Ecto neural progenitor cell (in vitro differentiated cells): ENCODE data around the gene COPS6.
A peak's percentile ranks its signal among the peaks of the same experiment; 100 is the strongest.

Experiments
- DNase-seq: peaks from one replicate; pipeline ENCODE4 v3.0.0-alpha.2; 2018; ENCODE audit warnings: low spot score

Gene COPS6

DNA sequence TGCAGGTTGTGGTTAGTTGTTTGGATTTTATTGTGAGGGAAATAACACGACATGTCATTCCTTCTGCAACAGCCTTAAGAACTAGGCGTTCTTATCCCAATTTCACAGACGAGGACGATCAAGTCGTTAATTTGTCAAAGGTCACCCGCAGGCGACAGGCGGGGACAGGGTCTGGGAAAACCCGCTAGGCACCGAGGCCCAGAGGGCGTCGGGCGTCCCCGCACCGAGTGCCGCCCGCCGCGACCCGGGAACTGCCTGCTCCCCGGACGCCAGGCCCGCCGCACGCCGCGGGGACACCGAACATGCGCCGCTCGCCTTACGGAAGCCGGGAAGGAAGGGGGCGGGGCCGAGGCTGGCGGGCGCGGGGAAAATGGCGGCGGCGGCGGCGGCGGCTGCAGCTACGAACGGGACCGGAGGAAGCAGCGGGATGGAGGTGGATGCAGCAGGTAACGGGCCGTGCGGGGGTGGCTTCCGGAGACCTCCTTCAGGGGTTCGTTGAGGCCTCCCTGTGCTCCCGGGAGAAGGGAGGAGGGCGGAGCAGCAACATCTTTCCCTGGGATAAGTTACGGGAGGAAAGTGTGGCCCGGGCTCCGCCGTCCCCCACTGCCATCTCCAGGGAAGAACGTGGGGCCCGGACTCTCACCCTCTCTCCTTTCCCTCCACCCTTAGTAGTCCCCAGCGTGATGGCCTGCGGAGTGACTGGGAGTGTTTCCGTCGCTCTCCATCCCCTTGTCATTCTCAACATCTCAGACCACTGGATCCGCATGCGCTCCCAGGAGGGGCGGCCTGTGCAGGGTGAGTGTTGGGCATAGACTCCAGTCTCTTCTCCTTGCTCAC, at the start of gene COPS6:
TSS of gene COPS6 (plus strand) at position 349 of the 837 bp plus-strand sequence. CDS start at position 371, 22 bp downstream.
- peak; percentile 92 for DNase-seq

DNA sequence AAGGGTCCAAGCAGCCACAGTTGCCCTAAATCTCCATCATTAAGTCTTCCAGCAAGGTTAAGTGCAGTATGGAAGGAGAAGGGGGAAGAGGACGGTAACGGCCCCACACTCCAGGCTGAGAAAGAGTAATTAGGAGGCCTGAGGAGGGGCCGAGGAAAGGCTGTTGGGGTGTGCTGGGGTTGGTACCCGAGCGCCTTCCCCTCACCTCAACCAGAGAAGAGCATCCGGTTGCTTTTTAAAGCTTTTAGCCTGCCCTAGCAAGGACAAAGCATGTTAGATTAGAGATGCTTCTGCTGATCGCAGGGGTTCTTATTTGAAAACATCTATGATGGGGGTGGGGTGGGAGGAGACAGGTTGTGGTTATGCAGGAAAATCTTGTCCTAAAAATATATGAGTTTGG, 48.2 kb upstream of the COPS6 start:
- DNase-seq = no peak

DNA sequence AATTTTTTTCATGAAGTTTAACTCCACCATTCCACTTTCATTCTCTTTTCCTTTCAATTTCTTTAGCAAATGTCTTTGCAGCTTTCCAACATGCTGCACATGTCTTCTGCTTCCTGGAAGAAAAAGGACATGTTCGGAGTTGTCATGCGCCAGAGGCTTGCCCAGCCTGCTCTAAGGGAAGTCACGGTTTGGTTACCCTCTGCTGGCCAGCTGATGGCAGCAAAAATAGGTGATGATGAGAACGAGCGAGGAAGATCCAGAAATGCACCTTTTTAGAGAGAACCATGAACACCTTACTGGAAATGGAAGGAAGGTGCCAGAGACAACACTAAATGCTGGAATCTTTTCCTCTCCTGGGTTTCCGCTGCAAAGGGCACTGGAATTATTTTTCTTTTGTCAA, 44.1 kb upstream of the COPS6 start:
- no peak for DNase-seq

DNA sequence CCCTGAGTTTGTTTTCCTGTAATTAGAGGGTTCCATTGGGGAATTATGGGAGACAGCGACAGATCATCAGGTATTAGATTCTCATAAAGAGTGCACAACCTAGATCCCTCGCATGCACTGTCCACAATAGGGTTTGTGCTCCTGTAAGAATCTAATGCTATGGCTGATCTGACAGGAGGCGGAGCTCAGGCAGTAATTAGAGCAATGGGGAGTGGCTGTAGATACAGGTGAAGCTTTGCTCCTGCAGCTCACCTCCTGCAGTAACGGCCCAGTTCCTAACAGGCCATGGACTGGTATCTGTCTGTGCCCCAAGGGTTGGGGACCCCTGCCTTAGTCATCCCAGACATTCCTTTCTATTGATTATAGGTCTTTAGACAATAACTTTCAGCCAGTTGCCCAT, 40.1 kb upstream of the COPS6 start:
- DNase-seq = no peak

DNA sequence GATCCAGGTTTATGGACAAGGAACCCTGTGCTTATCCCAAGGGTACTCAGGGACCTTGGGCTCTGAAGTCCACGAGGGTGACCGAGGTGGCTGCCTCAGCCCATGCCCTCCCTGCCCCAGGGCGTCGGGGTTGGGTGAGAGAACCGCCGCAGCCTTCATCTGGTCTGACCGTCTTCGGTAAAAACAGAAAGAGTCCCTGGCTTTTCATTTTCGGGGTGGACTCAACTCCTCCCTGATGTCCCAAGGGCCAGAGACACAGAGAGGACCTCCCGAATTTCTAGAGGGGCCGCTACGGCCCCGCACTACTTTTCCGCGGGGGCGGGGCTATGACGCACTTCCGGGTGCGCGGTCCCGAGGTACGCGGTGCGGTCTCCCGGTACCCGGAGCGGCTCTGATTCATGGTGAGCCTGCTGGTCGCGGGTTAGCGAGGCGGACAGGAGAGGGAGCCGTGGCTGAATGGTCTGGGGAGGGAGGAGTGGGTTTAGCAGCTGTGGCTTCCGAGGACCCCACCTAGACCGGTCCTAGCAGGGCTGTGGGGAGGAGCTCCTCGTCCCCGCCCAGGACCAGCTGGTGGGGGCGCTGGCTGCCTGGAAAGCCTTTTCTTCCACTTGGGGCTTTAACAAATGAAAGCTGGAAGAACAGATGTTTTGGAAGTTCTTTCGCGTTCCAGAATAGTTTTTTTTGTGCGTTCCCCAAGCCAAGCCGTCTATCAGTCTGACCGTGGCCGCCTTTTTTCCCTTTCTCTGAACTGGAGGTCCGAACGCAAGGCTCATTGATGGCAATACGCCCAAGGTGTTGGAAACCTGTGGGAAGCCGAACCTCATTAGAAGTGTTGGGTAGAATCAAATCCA, 39.1 kb upstream of the COPS6 start, which contains the start of gene ZSCAN21:
TSS of gene ZSCAN21 (plus strand) at position 334 of the 851 bp plus-strand sequence. CDS start 7,233 bp downstream, outside the sequence.
- DNase-seq = peak; percentile 91

DNA sequence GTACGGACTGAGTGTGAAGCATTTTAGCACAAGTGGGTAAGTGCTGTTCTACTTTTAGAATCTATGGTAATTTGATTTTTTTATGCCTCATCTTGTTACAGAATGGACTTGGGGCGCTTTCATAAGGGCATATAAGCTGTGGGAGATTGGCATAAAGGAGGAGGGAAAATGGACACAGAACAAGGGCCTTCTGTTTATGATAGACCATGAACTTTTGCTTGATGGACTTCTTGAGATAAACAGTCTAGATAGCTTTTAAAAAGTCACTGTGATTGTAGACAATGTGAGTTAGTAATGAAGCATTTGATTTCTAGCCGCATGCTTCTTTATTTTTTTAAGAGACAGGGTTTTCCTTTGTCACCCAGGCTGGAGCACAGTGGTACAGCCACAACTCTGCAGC, 37.2 kb upstream of the COPS6 start:
- DNase-seq = no peak

DNA sequence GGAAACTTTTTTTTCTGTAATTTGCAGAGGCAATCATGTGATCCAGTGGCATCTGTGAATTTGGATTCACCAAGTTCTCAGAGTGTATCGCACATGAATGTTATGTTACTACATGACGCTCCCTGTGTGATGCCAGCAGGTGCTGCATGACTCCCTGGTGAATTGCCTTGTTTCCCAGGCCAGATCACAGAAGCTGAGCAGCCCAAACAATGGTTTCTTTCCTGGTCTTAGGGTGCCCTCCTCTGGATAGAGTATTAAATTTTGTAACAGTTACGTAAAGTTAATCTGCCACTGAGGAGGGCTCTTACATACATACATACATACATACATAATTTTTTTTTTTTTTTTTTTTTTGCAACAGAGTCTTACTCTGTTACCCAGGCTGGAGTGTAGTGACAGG, 35.6 kb upstream of the COPS6 start:
- DNase-seq = no peak

DNA sequence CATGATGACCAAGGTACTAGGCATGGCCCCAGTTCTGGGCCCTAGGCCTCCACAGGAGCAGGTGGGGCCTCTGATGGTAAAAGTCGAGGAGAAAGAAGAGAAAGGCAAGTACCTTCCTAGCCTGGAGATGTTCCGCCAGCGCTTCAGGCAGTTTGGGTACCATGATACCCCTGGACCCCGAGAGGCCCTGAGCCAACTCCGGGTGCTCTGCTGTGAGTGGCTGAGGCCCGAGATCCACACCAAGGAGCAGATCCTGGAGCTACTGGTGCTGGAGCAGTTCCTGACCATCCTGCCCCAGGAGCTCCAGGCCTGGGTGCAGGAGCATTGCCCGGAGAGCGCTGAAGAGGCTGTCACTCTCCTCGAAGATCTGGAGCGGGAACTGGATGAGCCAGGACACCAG, 31.8 kb upstream of the COPS6 start:
- no peak for DNase-seq

DNA sequence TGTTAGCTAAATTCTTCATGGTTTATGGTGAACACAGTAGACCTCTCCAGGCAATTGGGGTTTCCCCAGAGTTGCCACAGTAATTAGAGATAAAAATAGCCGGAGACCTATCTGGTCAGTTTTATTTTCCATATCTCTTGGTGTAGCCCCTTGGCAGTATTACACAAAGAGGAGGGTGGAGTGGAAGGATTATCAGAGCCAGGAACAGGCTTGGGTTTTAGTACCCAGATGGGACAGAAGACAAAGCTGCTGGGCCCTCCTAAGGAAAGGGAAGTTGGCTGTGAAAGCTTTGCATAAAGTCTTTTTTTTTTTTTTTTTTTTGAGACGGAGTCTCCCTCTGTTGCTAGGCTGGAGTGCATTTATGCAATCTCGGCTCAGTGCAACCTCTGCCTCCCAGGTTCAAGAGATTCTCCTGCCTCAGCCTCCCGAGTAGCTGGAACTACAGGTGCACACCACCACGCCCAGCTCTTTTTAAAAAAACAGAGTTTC, 29.5 kb upstream of the COPS6 start:
- no peak for DNase-seq

DNA sequence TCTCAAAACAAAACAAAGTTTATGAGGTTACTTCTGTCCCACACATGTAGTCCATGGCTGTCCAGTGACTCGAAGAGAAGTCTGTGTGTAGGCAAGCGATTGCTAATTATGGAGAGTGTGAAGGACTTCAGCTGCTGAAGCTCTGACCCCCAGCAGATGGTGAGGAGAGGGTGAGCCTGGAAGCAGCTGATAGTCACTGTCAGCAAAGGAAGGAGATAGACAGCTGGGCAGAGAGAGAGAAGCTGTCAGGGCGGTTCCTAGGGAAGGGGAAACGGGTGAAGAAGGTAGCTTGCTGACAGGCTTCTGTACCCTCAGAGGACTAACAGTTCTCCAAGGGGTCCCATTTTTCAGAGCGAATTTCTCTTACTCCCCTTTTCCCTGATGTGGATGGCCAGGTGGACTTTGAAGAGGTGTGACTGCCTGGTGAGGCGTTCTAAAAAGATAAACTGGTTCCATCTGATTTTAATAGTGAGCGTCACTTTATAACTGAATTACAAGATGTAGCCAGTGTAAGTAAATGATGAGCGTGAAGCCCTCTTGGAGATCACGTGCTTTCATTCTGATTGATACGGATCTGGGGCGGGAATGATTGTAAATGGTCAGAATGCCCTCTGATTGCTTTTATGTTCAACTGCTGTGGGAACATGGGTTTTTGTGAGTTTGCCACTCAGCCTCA, 27.1 kb upstream of the COPS6 start:
- no peak for DNase-seq

DNA sequence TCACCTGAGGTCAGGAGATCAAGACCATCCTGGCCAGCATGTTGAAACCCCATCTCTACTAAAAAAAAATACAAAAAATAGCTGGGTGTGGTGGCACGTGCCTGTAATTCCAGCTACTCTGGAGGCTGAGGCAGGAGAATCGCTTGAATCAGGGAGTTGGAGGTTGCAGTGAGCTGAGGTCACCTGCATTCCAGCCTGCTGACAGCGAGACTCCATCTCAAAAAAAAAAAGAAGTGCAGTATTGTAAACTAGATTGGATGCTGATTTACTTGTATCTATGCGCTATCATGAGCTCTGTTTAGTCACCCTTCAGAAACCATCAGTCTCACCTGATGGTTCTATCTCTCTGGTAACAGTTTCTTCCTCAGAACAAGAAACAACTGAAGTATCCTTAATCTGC, 25.4 kb upstream of the COPS6 start:
- DNase-seq = no peak

DNA sequence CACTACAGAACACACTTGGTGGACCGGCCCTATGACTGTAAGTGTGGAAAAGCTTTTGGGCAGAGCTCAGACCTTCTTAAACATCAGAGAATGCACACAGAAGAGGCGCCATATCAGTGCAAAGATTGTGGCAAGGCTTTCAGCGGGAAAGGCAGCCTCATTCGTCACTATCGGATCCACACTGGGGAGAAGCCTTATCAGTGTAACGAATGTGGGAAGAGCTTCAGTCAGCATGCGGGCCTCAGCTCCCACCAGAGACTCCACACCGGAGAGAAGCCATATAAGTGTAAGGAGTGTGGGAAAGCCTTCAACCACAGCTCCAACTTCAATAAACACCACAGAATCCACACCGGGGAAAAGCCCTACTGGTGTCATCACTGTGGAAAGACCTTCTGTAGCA, 24.6 kb upstream of the COPS6 start:
- no peak for DNase-seq

DNA sequence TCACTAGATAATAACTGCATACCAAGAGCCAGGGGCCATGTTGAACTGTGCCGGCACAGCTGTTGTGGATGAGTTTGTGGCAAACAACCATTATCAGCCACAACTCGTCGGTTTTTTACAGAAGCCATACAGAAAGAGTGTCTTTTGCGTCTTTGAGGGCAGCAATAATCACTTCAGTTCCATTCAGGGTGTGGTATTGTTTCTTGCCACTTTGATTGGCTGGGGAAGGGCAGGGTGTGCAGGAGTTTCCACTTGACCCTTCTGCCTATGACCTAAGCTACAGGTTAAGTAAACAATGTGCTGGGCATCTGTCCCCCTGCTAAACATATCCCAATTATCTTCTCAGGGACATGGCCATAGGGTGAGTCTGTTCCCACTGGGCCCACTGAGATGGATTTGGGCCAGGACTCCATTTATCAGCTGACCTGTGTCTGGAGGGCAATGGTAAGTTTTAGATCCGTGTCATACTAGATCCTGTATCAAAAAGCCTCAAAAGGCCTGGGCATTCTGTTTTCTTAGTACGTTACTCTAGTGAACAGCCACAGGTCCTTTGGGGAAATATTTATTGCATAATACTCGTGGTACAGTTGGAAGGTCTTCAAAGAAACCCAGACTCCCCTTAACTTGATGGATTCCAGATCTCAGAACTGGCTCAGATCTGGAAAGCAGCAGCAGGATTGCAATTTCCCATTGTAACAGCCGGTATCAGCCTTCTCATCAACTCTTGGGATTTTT, 23.1 kb upstream of the COPS6 start:
- no peak for DNase-seq

DNA sequence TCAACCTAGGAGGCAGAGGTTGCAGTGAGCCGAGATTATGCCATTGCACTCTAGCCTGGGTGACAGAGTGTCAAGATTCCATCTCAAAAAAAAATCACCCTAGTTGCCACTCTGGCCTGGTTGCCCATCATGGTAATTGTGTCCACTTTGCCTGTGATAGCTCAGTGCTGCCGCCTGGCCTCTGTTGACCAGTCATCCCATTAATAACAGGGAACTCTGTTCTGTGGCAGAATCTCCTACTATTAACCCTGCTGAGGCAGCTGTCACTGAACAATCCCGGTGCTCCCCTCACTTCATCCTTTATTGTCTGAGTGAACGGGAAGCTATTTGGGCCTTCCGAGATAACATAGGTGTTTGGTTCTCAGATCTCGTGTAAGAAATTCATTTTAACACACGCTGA, 21.8 kb upstream of the COPS6 start:
- no peak for DNase-seq

DNA sequence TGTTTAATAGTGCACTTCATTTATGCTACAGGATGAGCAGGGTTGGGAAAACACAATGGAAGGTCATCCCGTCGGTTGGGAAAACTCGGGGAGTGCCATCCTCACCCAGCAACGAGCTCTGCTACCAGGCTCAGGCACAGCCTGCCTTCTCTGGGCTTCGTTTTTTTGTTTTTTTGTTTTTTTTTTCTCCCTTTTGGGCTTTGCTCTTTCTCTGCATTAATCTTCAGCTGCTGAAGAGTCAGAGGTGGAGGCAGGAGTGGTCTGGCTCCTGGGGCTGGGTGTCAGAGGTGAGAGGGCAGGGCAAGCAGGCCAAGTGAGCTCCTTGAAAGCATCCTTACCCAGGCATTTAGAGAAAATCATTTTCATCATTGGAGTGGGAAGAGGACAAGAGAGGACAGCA, 18.8 kb upstream of the COPS6 start:
- no peak for DNase-seq

DNA sequence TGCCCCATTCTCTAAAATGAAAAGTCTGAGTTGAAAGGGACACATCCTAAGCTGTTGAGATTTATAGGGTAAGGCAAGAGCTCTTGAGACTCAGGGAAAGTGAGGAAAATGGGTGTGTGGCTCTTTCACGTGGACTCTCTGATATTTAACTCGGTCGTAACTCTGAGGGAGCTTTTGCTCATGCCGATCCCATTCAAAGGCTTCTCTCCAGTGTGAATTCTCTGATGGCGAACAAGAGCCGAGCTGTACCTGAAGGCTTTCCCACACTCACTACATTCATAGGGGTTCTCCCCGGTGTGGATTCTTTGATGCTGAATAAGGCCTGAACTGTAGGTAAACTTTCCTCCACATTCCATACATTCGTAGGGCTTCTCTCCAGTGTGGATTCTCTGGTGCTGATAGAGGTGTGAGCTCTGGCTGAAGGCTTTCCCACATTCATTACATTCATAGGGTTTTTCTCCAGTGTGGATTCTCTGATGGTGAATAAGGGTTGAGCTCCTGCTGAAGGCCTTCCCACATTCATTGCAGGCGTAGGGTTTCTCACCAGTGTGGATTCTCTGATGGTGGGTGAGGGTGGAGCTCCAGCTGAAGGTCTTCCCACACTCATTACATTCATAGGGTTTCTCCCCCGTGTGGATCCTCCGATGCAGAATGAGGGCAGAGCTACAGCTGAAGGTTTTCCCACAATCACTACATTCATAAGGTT, 17.6 kb upstream of the COPS6 start:
- no peak for DNase-seq

DNA sequence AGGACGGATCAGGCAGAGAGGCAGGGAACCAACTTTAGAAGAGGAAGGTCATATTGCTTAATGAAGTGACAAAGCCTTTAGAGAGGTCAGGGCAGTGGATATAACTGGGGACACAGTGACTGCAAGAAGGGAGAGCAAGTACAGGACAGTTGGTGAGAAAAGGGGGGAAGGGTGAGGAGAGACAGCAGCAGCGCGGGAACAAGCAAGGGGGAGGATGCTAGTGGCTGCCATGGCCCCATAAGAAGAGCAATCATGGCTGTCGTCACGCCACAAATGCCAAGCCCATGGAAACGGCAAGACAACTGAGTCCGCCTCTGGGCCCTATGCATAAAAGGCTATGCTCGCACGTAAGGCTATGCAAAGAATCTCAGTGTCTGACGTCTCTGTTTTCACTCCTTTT, 16.3 kb upstream of the COPS6 start:
- DNase-seq = no peak

DNA sequence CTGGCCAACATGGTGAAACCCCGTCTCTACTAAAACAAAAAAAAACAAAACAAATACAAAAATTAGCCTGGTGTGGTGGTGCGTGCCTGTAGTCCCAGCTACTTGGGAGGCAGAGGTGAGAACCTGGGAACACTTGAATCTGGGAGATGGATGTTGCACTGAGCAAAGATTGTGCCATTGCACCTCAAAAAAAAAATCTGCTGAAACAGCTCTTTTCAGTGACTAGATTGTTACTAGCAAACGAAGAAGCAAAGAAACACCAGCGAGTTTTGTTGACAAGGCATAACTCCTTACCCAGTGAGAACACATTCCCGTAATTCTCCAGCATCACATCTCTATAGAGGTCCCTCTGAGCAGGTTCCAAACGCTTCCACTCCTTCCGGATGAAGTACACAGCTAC, 13.9 kb upstream of the COPS6 start:
- DNase-seq = no peak

DNA sequence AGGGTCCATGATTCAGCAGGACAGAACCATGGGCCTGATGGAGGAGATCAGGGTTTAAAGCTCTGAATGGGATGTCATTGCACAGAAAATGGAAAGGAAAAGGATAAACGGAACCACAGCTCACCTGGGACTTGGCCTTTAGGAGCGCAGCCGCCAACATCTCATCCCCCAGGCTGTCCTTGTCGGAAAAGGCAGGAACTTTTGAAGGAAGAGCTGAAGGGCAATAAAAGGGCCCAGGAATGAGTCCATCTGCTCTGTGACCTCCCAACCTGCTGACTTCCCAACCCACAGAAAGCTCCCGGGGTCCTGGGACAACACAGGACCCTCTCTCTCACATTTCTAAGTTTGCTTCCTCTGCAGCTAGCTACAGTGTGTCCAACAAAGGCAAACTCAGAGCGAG, 13.4 kb upstream of the COPS6 start:
- DNase-seq = no peak

DNA sequence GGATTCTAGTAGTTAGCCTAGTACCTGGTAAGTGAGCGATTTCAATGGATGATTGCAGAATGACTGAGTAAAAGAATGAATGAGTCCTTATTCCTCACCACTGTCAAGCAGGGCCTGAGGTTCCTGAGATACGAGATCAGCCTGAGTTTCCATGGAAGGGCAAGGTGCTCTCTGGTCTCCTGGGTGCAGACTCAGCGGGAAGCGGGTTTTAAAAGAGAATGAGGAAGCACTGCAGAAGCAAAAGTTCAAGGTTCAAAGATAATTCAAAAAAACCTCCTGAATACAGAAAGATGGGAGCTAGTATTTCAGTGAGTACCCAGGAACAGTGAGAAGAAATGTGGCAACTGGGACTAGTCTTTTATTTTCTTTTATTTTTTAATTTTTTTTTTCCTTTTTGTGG, 11.6 kb upstream of the COPS6 start:
- DNase-seq = no peak

DNA sequence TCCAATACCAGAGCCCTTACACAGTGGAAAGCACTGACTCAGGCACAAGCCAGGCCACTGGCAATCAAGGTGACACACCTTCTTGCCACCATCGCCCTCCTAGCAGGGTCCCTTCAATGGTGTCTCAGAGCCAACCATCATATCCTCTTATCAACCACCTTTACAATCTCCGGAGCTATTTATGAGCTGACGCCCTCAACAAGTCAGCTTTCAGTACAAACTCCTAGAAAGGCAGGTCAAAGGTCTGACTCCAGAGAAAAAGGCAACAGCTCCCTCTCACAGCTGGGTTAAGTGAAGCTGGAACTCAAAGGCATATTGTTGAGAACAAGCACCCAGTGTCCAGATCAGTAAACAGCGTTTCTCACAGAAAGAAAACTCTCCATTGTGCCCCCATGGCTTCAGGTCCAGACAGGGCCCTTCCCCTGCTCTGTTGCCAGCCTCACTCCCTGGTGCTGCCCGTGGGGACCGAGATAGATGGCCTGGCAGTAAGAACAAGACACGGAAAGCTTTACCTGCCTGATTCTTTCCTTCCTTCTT, 9.7 kb upstream of the COPS6 start:
- no peak for DNase-seq
